ENCODE measurements around the gene HYKK.
"Not testable (repeated sequence)": the region's sequence is repeated elsewhere in the genome, so short reads cannot be mapped to it uniquely, and the experiment has no call there.

HYKK gene, protein sequence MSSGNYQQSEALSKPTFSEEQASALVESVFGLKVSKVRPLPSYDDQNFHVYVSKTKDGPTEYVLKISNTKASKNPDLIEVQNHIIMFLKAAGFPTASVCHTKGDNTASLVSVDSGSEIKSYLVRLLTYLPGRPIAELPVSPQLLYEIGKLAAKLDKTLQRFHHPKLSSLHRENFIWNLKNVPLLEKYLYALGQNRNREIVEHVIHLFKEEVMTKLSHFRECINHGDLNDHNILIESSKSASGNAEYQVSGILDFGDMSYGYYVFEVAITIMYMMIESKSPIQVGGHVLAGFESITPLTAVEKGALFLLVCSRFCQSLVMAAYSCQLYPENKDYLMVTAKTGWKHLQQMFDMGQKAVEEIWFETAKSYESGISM

GRCh38 chr15:78506971-78507830, at the start of gene HYKK:
TSS of gene HYKK (plus strand) at chr15:78507577. CDS start at chr15:78513089, 5,512 bp downstream.
- DNase-seq, result peak; percentile 84

GRCh38 chr15:78460737-78461136, 46.6 kb upstream of the HYKK start:
- DNase-seq, result no peak

DNA sequence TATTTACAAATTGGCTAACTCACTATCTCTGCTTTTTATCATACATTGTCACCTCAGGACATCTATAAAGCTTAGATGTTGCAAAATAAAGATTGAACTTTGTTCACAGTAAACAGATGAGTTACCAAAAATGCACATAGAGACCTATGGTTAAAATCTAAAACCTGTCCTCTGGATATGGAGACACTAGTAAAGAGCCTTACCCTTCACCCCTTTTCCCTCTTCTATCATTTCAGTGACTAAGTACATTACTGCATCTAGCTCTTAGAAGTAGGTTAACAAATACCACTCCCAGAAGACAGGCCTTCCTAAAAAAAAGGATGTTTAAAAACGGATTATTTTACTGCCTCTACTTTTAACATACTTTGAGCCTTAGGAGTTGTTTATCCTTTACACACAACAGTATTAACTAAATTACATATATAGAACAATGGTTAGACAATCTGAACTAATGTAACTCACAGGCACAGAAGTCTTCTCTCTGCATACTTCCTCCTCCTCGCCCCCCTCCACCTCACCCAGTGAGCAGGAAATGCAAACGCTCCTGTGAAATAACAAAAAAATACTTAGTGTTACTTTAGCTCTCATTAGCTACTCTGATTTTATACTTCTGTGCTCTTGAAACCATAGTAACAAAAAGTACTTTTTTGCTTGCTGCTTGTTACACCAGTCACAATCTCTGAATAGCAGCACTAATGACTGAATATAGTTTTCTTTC, 46.0 kb upstream of the HYKK start:
- no peak for DNase-seq

- no peak for DNase-seq
Observed at GRCh38 chr15:78469031-78469430, 38.3 kb upstream of the HYKK start.

DNA sequence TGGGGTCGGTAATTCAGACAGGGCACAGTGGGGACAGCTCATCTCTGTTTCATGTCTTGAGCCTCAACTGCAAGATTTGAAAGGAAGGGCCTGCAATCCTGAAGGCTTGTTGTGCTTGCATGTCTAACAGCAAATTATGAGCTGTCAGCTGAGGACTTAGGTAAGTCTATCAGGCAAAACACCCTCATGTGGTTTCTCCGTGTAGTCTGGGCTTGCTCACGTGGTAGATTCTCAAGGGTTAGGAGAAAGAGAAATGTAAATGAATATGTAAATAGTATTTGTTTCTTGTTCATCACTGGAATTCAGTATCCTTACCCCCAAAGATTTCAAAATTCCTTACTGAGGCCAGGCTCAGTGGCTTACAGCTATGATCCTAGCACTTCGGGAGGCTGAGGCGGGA, 30.1 kb upstream of the HYKK start:
- no peak for DNase-seq

- DNase-seq, result no peak
Observed at GRCh38 chr15:78479650-78480049, 27.7 kb upstream of the HYKK start.

GRCh38 chr15:78481917-78482316, 25.5 kb upstream of the HYKK start:
- DNase-seq, result no peak

DNA sequence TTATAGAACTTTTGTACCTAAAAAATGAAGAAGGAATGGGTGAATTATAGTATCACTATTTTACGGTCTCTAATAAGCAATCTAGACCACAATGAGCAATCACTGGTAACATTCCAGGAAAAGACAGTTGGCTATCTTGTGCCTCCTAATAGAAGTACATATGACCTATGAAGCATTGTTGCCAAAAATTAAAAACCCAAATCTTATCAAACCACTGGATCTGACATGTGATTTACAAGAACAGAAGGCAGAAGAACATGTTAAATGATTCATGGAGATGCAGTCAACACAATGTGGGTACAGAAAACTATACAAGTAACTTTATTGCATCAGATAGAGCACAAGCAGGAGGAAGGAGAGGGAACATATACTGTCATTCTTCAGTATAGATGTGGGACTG, 14.5 kb upstream of the HYKK start:
- DNase-seq, result no peak

DNA sequence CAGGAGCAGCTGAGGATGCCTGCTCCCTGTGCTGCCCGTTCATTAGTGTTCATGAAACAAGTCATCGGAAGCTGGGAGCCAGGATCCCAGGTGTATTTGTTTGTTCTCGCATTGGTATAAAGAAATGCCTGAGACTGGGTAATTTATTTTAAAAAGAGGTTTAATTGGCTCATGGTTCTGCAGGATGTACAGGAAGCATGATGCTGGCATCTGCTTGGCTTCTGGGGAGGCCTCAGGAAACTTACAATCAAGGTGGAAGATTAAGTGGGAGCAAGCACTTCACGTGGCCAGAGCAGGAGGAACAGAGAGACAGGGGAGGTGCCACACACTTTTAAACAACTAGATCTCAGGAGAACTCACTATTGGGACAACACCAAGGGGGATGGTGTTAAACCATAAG, 5.5 kb upstream of the HYKK start:
- DNase-seq, result no peak

GRCh38 chr15:78502641-78503040, 4.7 kb upstream of the HYKK start:
- no peak for DNase-seq

DNA sequence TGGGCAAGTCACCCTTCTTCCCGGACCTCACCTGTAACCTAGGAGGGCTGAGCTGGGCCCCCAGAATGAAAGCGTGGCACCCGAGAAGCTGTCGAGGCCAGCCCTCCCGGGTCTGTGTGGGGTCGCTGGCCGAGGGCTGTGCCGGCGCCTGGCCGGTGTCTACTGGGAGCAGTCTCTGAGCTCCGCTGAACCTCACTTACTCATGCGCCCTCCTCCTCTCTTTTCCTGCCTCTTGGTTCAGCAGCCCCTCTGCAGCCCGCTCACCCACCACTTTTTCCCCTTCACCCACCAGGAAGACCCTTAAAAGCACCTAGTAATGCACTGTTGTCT, 419 bp downstream of the HYKK start:
- DNase-seq, result no peak

DNA sequence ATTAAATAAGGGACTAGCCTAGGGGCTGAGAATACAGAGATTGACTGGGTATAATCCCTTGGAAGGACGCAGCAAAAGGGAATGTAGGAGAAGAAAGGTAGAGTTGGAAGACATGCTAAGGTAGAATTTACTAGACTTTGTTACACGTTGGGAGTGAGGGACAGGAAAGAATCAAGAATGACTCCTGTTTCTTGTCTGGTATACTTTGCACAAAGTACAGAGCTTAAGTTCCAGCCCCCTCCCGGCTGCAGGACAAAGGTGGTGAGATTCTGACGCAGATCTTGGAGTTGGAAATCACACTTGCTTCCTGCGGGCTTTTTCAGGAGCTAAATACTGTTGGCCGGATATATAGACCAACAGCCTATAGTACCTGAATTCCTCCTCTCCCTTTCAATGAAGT, 895 bp downstream of the HYKK start:
- DNase-seq, result no peak

GRCh38 chr15:78509726-78510312, 2.4 kb downstream of the HYKK start:
- no peak for DNase-seq

GRCh38 chr15:78520035-78520434, 12.7 kb downstream of the HYKK start:
- DNase-seq, result not testable (repeated sequence)

DNA sequence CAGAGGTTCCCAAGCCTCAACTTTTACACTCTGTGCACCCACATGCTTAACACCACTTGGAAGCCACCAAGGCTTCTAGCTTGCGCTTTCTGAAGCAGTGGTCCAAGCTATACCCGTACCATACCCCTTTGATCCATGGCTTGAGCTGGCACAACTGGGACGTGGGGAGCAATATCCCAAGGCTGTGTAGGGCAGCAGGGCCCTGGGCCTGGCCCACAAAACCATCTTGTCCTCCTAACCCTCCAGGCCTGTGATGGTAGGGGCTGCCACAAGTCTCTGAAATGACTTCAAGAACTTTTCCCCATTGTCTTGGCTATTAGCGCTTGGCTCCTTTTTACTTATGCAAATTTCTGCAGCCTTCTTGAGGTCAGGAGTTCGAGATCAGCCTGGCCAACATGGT, 16.9 kb downstream of the HYKK start:
- no peak for DNase-seq

- DNase-seq, result no peak
Observed at GRCh38 chr15:78527325-78527724, 19.9 kb downstream of the HYKK start.

DNA sequence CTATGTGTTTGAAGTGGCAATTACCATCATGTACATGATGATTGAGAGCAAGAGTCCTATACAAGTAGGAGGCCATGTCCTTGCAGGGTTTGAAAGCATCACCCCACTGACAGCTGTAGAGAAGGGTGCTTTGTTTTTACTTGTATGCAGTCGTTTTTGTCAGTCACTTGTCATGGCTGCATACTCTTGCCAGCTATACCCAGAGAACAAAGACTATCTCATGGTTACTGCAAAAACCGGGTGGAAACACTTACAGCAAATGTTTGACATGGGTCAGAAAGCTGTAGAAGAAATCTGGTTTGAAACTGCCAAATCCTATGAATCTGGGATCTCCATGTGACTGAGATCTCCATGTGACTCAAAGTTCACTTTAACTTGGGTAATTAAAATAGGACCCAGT, 26.0 kb downstream of the HYKK start:
- DNase-seq, result no peak

DNA sequence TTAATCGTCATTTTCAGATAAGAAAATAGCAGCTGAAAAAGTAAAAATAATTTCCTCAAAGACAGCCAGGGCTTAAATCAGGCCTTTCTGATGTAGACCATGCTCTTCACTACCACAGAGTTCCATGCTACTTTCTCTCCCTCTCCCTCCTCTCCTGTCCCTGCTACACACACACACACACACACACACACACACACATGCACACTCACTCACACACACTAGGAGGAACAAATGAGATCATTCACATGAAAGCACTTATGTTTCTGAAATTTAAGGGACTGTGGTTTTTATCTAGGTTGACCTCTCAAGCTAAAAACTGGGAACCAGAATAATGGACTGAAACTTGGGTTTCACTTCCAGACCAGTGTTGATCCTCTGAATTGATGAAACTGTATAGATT, 28.8 kb downstream of the HYKK start:
- DNase-seq, result no peak

- DNase-seq, result no peak
Observed at GRCh38 chr15:78537266-78537905, 30.0 kb downstream of the HYKK start.

GRCh38 chr15:78538358-78538757, 31.0 kb downstream of the HYKK start:
- DNase-seq, result no peak

DNA sequence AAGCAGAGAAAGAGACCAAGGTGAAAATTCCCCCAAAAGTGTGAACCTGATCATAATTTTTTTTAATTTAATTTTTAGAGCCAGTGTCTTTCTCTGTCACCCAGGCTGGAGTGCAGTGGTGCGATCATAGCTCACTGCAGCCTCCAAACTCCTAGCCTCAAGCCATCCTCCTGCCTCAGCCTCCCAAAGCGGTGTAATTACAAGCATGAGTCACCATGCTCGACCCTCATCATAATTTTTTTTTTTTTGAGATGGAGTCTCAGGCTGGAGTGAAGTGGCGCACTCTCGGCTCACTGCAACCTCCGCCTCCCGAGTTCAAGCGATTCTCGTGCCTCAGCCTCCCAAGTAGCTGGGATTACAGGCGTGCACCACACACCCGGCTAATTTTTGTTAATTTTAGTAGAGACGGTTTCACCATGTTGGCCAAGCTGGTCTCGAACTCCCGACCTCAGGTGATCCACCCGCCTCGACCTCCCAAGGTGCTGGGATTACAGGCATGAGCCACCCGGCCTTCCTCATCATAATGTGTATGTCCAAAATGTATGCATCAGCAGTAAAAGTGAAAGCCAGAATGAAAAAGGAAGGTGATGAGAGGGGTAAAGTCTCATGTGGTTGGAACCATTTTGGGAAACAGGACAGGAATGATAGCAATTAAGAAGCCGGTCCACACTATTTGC, 32.2 kb downstream of the HYKK start:
- DNase-seq, result not testable (repeated sequence)

All from GDM1 (cell line).